ENCODE measurements around the gene SMIM24.
"Not testable (repeated sequence)": the region's sequence is repeated elsewhere in the genome, so short reads cannot be mapped to it uniquely, and the experiment has no call there.

The SMIM24 gene

DNA sequence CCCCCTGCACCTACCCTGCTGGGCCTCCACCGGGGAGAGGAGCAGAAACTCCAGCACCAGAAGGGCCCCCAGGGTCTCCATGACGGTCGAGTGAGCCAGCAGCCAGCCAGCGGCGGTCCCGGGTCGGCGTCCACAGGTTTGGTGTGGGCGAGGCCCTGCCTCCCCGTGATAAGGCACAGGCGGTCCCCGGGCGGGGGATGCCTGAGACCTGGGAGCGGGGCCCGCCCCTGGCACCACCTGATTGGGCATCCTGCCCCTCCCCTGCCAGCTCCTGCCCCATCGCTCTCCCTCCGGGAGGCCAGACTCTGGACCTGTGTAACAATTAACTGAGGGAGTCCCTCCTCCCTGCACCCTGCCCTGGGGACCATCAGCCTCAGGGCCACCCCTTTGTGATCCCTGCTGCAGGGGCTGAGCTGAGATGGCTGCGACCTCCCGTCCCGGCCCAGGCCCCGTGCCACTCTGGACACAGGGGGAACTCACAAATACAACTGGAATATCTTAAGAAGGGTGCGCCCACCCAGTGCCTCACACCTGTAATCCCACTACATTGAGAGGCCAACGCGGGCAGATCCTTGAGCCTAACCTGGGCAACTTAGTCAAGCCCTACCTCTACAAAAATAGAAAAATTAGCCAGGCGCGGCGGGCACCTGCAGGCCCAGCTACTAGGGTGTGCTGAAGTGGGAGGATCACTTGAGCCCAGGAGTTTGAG is at the start of gene SMIM24:
Gene SMIM24 (minus strand): TSS at position 143 of the 709 bp plus-strand sequence. CDS start 62 bp downstream, at position 81.
- FAIRE-seq (no peak), DNase-seq (ENCODE audit: insufficient read length, low spot score) (no peak)

DNA sequence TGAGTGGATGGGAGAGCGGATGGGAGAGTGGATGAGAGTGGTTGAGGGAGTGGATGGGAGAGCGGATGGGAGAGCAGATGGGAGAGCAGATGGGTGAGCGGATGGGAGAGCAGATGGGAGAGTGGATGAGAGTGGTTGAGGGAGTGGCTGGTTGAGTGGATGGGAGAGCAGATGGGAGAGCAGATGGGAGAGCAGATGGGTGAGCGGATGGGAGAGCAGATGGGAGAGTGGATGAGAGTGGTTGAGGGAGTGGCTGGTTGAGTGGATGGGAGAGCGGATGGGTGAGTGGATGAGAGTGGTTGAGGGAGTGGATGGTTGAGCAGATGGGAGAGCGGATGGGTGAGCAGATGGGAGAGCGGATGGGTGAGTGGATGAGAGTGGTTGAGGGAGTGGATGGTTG is 49.0 kb upstream of the SMIM24 start:
- FAIRE-seq, result peak; percentile 16

DNA sequence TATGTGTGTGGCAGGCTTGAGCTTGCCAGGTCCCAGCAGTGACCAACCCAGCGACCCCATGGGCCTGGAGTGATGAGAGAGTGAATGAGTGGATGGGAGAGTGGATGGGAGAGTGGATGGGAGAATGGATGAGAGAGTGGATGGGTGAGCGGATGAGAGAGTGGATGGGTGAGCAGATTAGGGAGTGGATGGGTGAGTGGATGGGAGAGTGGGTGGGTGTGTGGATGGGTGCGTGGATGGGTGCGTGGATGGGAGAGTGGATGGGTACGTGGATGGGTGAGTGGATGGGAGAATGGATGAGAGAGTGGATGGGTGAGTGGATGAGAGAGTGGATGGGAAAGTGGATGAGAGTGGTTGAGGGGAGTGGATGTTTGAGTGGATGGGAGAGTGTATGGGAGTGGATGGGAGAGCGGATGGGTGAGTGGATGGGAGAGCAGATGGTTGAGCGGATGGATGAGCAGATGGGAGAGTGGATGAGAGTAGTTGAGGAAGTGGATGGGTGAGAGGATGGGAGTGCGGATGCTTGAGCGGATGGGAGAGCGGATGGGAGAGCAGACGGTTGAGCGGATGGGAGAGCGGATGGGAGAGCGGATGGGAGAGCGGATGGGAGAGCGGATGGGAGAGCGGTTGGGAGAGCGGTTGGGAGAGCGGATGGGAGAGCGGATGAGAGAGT is 48.4 kb upstream of the SMIM24 start:
- DNase-seq (ENCODE audit: insufficient read length, low spot score) (no peak), FAIRE-seq (no peak)

More for the DNA sequence above, 49.0 kb upstream of the SMIM24 start:
- not testable (repeated sequence) for DNase-seq (ENCODE audit: insufficient read length, low spot score)

DNA sequence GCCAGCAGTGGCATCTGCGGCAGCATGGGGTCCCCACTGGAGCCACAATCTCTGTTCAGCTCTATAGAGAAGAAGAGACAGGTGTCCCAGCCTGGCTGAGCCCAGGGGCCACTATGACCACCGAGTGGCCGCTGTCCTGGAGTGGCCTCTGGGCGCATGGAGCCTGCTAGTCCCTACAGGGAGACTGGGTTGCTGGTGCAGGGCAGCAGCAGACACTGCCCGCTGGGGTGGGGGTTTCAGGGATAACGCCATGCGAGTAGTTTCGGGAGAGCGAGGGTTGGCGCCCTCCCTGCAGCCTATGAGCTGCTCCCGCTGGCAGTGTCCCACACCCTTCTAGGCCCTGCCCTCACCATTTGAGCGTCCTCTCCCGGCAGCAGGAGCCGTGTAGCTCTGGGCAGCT is 47.8 kb upstream of the SMIM24 start:
- no peak for FAIRE-seq
- DNase-seq (ENCODE audit: insufficient read length, low spot score), result no peak

DNA sequence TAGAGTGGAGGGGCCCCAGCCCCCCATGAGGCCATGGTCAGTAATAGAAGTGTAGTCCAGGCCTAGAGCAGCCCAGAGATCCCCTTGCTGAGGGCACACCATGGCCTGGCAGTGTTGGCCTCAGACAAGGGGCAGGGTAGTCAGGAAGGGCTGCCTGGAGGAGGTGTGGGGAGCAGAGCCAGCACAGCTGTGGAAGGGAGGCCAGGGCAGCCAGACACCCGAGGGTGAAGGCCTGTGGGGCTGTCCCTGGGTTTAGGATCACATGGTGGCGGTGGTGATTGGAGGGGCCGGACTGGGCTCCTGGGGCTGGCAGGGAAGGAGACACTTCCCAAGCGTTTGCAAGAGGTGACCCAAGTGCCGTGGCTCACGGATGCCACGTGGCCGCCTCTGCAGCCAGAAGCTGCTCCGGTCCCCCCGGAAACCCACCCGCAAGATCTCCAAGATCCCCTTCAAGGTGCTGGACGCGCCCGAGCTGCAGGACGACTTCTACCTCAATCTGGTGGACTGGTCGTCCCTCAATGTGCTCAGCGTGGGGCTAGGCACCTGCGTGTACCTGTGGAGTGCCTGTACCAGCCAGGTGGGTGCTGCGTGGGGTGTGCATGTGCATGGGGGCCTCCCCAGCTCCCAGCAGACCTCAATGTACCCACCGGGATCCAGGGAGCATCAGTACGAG is 47.0 kb upstream of the SMIM24 start:
- DNase-seq (ENCODE audit: insufficient read length, low spot score) (no peak), FAIRE-seq (no peak)

DNA sequence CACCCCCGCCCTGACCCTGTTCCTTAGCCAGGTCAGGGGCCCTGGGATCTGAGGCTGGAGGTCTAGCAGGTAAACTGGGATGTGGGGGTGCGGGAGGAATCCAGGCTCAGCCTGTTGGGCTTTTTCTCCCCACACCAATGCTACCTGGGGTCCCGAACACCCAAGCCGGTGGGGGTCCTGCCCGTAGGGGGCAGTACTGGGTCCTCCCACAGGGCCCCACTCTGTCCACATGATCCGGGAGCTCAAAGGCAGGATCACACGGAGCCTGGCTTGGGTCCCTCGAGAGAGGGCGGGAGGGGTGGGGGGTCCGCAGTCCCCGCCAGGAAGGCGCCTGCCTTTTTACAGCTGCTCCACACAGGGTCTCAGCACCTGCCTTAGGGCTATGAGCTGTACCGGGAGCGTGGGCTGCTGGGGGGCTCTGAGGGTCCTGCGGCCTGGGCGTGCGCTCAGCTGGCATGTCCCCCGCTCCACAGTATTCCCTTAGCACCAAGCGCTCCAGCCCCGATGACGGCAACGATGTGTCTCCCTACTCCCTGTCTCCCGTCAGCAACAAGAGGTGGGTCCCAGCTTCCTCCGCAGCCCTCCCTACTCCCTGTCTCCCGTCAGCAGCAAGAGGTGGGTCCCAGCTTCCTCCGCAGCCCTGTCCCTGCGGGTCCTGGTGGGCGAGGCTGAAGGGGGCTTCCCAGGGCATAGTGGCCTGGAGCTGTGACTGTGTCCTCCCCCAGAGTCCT is 46.3 kb upstream of the SMIM24 start:
- FAIRE-seq (no peak), DNase-seq (ENCODE audit: insufficient read length, low spot score) (no peak)

DNA sequence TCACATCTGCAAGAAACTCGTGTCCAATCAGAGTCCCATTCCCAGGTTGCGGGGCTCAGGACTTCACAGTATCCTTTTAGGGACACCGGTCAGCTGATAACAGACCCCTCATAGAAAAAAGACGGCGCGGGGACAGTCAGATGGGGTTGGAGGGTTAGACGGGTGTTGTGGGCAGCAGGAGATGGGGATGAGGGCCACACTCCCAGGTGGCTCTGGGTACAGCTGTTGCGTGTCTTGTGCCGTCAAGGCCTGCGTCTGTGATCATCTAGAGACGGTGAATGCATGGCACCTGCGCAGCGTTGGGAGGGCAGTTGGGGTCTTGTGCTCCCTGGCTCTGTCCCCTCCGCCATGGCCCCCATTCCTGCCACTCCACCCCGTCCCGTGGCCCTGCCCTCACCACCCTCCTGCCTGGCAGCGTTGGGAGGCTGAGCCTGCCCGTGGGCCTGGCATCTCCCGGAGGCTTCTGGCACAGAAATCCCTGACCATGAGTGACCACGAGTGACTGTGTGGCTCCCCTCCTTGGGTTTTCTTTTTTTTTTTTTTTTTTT is 44.7 kb upstream of the SMIM24 start:
- no peak for FAIRE-seq
- no peak for DNase-seq (ENCODE audit: insufficient read length, low spot score)

DNA sequence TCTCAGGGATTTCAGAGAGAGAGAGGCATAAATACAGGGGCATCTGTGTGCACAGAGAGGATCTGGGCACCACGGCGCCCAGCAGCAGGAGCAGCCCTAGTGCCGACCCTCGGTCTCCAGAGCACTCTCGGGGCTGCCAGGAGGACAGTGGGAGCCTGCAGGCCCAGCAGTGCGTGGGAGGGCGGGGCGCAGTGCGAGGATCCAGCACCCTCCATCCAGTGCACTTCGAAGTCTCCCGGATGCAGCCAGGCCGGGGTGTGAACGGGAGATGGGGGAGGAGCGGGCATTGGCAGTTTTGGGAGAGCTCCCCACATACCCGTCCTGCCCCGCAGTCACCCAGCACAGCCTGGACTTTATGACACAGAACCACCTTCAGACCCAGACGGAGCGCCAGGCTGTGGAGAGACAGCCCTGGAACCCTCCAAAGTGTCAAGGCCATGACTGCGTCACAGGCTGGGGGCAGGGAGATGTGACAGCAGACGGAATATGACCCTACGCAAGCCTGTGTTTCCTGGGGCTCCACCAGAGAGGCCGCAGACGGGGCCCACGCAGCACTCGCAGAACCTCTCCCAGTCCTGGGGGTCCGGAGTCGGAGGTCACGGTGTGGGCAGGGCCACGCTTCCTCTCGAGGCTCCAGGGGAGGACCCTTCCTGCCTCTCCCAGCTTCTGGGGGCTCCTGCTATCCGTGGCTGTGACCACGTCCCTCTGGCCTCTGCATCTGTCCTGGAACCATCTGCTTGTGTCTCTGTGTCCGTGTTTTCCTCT is 43.9 kb upstream of the SMIM24 start:
- no peak for FAIRE-seq
- DNase-seq (ENCODE audit: insufficient read length, low spot score), result no peak

DNA sequence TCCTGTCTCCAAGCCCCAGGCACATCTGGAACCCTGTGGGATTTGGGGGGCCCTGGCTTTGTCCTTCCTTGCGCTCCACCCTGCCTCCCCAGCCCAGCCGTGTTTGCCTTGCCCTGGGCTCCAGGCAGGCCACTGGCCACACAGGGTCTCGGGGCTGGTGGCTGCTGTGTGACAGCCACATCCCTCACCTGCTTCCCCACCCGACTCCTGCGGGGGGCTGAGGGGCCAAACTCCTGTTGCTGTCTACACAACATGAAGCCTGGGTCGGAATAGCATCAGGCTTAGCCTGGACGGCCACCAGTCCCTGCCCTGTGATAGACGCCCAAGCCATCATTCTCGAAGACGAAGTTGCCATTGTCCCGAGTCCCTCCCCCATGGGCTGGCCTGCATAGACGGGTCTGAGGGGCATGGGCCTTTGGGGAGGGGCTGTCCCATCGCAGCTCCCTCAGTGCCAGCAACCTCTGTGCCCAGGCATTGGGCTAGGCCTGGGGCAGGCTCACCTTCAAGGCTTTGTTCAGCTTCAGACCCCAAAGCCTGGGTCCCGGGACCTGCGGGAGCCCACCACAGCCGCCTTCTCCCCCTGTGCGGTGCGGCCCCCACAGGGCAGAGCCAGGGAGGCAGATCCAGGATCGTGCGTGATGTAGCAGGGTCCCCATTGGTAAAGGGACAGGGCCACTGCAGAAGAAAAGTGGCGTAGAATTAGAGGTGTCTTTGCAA is 43.2 kb upstream of the SMIM24 start:
- no peak for DNase-seq (ENCODE audit: insufficient read length, low spot score)
- no peak for FAIRE-seq

DNA sequence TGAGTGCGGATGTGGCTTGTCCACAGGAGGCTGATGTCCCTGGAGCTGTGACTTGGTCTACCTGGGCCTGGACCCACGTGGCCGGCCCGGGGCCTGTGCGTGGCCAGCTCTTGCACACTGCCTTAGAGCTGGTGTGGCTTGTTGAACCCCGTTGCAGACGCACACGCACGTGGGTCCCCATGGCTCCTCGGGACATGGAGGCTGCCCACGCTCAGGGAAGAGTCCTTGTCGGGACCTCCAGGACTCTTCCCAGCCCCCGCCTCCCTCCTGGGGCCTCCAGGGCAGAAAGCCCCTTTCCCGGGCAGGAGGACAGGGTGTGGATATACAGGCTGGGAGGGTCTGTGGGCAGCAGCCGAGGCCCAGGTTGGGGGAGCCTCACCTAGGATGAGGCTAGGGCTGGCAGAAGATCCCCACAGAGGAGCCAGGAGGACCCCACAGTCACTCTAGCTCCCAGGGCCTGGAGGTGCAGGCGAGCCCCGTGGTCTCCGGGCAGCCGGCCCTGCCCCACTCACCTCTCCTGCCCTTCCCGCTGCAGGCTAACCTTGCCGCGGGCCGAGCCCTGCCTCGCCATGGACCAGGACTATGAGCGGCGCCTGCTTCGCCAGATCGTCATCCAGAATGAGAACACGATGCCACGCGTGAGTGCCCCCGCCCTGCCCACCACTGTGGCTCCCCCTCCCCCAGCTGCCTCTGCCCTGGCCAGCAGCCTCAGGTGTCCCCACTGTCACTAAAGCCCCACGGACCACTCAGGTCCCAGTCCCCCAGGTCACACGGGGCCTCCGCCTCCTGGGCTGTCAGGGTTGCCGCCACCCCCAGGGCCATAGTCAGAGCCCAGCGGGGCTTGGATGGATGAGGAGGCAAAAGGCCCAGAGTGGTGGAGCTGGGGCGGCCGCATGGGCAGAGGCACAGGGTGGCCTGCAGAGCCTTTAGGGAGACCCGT is 42.4 kb upstream of the SMIM24 start:
- DNase-seq (ENCODE audit: insufficient read length, low spot score) (no peak), FAIRE-seq (no peak)

DNA sequence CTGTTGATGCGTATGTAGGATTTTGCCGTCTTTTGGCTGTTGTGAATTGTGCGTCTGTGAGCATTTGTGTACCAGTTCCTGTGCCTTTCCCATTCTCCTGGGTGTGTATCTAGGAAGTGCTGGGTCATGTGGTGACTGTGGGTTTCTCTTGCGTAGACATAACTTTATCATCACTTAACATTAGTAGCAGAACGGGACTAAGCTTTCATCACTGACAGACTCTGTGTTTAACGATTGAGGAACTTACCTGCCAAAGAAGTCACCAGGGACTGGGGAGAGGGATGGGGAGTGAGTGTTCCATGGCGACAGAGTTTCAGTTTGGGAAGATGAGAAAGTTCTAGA is 40.8 kb upstream of the SMIM24 start:
- DNase-seq (ENCODE audit: insufficient read length, low spot score), result no peak
- FAIRE-seq, result no peak

DNA sequence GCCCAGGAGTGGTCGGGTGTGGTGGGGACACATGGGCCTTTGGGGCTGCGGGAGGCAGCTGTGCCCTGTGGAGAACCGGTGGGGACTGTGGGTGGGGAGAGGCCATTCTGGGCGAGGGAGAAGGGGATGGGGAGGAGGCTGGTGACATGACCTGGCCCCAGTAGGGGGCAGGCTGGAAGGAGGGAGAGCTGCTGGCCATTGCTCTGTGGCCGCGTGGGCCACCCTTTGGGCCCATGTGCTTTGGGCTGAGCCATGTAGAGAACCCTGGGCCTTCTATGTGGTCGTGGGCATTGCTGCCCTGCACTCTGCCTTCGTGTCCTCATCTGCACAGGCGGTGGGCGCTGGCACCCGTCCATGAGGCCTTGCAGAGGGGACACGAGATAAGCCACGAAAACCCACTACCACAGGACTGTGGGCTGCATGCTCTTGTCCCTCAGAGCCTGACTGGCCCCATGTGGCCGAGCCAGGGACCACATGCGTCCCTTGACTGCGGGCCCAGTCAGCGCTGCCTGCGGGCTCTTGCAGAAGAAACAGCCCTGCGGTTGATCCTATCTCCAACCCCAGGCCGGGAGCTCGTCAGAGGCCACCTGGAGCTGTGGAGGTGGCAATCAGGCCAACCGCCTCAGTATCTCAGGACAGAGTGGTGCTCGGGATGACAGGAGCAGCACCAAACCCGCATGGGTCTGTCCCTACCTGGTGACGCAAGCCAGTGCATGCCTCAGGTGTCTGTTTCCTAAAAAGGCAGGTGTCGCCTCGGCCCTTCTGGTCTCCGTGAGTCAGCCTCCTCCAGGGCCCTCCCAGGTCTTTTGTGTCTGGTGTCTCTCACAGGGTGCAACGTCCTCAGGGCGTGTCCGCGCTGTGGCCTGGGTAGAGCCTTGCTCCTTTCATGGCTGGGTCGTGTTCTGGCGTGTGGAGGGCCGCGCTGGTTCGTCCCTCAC is 40.1 kb upstream of the SMIM24 start:
- DNase-seq (ENCODE audit: insufficient read length, low spot score) (no peak), FAIRE-seq (no peak)

DNA sequence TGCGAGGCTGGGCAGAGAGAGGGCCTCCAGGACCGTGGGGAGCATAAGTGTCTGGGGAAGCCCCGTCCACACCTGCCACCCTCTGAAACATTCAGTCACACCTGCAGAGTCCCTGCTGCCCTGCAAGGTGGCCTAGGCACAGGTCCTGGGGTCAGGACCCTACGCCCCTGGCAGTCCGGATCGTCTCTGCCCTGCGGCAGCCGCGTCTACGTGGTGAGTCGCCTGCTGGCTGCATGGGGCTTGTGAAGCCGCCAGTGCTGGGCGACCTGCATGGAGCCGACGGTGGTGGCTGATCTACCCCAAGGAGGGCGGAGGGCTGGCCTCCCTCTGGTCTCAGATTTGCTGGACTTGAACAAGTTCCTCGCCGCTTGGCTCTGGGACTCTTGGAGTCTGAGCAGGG is 38.8 kb upstream of the SMIM24 start:
- FAIRE-seq (no peak), DNase-seq (ENCODE audit: insufficient read length, low spot score) (no peak)

DNA sequence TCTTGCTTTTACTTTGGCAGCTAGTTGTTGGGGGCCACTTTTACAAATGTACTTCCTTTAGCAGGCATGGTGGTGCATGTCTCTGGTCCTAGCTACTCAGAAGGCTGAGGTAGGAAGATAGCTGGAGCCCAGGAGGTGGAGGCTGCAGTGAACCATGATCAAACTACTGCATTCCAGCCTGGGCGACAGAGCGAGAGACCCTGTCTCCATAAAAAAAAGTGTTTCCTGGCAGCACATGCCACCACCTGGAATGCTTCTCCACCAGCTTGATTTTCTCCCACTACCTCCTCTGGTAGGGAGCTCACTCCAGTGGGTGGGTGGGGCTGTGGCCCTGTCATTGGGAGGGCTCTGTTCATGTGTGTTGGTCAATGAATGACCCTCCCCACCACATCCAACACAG is 38.3 kb upstream of the SMIM24 start:
- FAIRE-seq, result no peak
- DNase-seq (ENCODE audit: insufficient read length, low spot score), result no peak

DNA sequence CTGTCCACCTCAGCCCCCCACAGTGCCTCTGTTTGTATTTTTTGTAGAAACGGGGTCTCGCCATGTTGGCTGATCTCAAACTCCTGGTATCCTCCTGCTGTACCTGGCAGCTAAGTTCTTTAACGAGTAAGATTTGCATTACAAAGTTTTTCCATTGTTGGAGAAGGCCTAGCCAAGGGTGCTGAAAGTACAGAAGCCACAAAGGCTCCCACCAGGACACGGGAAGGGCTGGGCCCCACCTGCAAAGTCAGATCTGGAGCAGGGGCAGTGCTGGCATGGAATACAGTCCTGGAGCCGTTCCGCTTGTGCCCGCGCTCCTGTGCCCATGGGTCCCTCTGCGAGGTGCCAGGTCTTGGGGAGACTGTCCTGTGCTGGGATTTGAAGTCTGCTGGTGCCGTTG is 37.9 kb upstream of the SMIM24 start:
- no peak for DNase-seq (ENCODE audit: insufficient read length, low spot score)
- FAIRE-seq, result no peak

DNA sequence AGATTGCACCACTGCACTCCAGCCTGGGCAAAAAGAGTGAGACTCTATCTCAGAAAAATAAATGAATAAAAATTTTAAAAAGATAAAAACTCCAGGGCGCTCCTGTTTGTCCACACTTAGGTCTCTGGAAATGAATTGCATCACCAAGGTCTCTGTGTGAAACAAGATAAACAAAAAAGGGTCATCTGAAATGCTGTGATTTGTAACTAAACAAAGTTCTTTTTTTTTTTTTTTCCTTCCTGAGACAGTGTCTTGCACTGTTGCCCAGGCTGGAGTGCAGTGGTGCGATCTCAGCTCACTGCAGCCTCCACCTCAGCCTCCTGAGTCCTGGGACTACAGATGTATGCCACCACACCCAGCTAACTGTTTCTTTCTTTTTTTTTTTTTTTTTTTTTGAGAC is 37.3 kb upstream of the SMIM24 start:
- no peak for FAIRE-seq
- no peak for DNase-seq (ENCODE audit: insufficient read length, low spot score)

DNA sequence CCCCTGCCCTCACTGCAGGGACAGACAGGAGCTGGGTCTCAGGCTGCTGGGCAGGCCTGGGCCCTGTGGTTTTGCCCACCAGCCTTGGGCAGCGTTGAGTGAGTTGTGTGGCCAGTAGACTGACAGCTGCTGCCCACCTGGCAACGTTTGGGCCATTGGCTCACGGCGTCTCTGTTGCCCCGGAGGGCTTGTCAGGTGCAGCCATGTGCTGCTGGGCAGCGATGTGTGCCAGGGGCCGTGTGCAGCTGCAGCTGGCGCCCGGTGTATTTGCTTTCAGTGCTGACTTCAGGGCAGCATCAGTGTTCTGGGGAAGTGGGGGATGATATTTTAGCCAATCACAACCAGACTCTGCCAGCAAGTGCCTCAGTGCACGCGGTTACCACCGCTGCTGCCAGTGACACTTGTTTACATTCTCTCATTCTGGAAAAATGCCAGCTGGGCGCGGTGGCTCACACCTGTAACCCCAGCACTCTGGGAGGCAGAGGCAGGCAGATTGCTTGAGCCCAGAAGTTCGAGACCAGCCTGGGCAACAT is 36.4 kb upstream of the SMIM24 start:
- DNase-seq (ENCODE audit: insufficient read length, low spot score) (no peak), FAIRE-seq (no peak)
